Astrocyte (in vitro differentiated cells and primary cell): ENCODE results near the gene CSRNP3.

Experiments used
- CTCF ChIP-seq: IDR thresholded peaks from 2 replicates; pipeline ENCODE4 v1.5.1; 2011; ENCODE audit warnings: low read depth, mild to moderate bottlenecking, inconsistent platforms, low read length, moderate library complexity; ENCODE audit not compliant: insufficient read depth
- EZH2 ChIP-seq: IDR thresholded peaks from 2 replicates; pipeline ENCODE4 v1.6.1; 2012; ENCODE audit warnings: mild to moderate bottlenecking, low read length, inconsistent platforms; ENCODE audit not compliant: insufficient read depth

GRCh38 chr2:165470361-165470760, 863 bp downstream of the CSRNP3 start:
- TF ChIP-seq CTCF (no peak), EZH2 (no peak)
